GM21528 (cell line): Measurements from ENCODE around the gene TBX4.

ENCODE experiments used
- ATAC-seq: cut with Tn5 transposase; IDR thresholded peaks from one replicate; pipeline ENCODE4 v1.9.1; 2021; ENCODE audit warnings: mild to moderate bottlenecking, moderate library complexity; ENCODE audit not compliant: unreplicated experiment, low FRiP score

Gene TBX4

DNA sequence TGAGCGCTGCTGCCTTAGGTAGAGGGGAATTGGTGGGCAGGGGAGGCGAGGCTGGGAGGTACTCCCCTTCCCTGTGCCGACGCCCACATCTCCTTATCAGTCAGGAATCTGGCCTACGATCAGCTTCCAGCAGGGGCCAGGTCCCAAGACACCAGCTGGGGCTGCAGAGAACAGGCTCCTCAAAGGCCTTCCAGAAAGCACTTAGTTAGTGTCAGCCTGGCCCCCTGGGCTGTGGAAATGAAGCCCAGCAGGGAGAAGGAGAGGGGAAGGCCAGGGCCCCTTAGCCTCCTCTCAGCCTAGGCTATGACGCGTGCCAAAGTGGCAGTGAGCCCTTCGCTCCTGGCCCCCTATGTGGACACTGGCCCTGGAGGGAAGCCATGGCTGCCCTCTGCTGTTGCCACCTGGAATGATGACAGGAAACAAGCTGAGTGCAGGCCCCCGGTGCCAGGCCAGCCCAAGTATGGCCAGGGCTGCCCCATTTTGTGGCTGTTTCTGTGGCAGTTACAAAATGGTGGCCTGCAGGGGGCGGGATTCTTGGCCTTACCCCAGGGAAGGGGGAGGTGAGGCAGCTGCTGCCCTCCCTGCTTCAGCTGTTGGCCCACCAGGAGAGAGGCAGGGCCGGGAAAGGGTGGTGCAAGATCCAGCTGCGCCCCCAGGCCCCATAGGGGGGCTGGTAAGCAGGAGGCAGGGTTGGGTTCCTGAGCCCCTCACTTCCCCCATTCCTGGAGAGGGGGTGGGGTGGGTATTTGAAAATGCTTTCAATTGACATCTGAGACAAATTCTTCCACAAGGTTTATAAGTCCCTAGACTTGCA, 11.3 kb downstream of the TBX4 start:
- no peak for ATAC-seq

- ATAC-seq = no peak
These were observed 12.1 kb downstream of the TBX4 start for GRCh38 chr17:61464130-61464842.

DNA sequence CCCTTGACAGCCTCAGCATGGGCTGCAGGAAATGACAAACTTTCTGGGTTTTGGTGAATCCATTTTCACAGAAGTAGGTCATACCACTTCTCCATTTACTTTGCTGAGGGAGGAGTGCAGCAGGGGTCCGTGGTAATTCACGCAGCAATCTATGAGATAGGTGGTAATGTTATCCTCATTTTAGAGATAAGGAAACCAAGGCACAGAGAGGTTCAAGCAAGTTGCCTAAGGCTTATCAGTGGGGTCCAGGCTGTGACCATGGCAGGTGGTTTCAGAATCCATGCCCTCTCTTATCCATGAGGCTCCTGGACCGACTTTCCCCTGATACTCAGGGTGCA, 12.6 kb downstream of the TBX4 start:
- ATAC-seq = no peak

DNA sequence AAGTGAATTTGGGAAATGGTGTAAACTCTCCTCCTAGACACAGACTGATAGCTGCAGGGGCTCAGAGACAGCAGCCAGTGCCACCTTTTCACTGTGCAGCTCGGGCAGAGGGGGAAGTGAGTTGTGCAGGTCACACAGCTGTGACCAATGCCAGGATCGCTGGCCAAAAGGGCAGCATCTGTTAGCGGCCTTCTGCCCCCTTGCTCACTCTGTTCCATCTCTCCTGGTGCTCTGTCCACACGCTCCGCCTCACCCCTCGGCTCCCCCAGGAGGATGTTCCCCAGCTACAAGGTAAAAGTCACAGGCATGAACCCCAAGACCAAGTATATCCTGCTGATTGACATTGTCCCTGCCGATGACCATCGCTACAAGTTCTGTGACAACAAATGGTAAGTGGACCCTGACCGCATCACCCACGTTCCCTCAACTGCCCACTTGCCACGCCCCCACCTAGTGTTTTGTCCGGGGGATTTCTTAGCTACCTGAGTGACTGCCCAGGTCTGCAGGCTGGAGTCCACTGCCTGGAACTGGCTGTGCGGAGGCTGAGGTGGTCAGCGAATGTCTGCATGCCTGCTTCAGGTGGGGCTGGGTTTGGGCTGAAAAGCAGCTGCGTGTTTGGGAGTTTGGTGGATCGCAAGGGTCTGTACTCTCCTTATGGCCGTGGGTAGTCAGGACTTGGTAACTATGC, 13.5 kb downstream of the TBX4 start:
- ATAC-seq = no peak

GRCh38 chr17:61466246-61466645, 14.0 kb downstream of the TBX4 start:
- no peak for ATAC-seq

- ATAC-seq = no peak
These were observed 15.4 kb downstream of the TBX4 start for GRCh38 chr17:61467416-61468262.

DNA sequence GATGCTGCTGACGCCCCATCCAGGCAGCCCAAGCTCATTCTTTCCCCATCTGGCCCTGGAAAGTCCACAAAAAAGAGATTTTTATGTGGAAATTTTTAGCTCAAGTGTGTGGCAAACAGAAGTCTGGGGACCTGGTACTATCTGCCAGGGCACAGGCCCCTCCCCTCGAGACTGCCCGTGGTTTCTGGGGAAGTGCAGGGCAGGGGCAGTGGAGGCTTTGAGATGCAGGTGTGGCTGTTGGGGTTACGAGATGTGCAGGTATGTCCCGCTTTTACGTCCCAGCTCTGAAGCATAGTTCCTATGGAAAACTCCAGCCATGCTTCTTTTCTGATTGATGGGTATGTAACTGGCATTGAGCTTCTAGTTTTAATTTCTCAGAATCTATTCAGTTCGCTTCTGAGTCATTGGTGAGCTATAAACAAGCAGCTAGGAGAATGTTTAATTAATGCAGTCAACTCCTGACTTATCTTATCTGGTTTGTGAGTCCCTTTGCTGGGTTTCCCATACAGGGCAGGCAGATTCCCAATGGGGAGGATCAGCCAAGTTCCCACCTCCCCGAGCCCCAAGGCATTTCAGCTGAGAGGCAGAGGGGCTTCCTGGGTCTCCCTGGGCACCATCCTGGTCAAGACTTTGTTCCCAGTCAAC, 16.2 kb downstream of the TBX4 start:
- ATAC-seq = no peak

DNA sequence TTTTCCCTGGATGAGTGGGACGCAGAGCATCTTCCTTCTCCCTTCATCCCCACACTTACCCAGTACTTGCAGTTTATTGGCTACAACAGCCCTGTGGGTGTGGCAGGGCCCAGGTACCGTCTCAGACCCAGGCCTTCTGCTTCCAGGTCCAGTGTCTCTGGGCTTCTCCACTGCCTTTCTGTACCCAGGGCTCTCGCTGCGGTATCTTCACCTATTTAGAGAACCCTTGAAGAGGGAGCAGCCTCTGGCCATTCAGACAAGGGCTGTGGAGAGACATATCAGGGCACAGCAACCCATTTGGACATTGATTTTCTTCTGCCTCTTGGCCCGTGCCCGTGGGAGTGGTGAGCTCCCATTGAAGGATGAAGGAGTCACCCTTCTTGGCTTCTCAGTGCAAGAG, 17.3 kb downstream of the TBX4 start:
- ATAC-seq = no peak

DNA sequence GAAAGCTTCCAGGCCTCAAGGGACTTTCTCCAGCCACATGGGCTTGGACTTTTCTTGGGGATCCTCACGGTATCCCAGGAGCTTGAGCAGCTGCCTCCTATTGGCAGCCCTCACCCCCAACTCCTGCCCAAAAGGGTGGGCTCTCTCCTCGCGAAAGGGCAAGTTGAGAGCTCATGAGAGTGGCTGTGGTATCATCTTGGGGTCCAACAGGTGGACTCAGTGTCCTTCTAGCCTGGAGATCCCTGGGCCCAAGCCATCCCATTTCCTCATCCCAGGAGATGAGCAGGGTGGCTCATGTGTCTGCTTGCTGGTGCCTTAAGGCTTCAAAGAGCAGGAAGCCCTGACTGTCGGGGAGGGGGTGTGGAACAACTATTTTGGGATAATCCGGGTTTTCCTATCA, 17.7 kb downstream of the TBX4 start:
- no peak for ATAC-seq

- no peak for ATAC-seq
These were observed 18.4 kb downstream of the TBX4 start for GRCh38 chr17:61470530-61471136.

DNA sequence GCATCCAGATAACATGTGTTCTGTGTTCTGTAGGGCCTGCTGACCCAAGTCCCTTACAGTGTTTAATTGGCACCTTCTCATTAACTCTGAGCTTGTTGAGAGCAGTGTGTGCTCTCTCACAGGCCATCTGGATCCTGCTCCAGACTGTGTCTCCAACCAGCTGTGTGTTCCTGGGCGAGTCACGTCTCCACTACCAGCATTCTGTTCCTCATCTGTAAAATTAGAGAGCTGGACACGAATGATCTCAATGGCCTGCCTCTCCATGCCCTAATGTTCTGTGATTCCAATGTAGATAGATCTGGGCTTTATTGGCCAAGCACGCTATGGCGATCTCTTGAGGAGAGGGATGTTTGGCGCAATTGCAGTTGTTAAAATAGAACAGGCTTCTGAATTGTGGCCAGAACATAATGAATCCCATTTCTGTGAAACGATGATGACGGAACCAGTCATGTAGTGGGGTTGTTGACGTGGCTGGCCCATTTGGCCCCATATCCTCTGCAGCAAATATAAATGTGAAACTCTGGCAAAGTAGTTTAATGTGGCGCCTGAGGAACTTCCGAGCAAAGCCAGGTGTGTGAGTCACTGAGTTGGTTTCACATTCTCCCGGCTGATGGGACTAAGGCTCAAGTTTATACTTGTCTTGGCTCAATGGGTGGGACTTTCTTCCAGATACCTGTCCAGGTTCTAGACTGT, 22.2 kb downstream of the TBX4 start:
- no peak for ATAC-seq

GRCh38 chr17:61474934-61475333, 22.7 kb downstream of the TBX4 start:
- no peak for ATAC-seq

DNA sequence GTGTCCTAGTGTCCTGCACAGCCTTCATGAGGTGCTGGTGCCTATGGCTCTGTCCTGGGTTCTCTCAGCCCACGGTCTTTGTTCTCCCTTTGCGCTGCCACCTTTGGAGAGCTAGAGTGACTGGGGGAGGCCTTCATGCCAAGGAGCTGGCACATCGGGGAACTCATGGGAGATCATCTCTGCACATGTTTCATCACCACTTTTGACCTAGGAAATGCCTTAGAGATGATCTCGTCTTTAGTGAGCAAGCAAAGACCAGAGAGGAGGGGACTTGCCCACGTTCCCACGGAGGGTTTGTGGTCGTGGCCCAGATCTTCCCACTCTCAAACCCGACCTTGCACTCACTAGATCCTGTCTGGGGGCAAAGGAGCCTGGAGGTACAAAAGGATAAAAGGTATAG, 23.5 kb downstream of the TBX4 start:
- no peak for ATAC-seq

DNA sequence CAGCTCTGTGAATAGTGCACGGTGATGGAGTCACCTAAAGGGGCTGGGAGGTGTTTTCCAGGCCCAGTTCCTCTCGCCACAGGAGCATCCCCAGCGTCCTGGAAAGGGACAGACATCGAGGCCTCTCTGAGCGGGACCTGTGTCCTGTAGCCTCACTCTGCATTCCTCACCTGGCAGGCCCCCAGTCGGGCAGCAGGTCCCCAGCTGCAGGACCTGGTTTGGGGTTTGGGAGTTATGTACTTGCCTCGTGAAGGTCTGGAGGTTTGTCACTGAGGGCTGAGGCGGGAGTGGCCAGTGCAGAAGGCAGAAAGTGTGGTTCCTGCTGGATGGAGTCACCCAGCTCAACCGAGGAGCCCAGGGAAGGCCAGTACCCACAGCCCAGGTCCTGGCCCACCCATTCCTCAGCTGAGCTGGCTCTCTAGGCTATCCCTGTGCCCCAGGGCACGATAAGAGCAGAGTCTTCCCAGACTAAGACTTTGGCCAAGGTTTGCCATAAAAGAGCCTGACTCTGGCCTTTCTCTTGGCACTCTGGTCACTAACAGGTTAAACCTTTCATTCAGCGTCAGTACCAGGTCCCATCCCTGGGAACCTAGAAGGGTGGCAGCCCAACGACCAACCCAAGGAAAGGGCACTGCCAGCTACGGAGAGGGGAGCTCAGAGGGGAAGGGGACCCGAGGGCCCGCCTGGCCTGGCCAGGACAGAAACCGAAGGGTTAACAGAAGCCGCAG, 24.4 kb downstream of the TBX4 start:
- ATAC-seq = no peak

DNA sequence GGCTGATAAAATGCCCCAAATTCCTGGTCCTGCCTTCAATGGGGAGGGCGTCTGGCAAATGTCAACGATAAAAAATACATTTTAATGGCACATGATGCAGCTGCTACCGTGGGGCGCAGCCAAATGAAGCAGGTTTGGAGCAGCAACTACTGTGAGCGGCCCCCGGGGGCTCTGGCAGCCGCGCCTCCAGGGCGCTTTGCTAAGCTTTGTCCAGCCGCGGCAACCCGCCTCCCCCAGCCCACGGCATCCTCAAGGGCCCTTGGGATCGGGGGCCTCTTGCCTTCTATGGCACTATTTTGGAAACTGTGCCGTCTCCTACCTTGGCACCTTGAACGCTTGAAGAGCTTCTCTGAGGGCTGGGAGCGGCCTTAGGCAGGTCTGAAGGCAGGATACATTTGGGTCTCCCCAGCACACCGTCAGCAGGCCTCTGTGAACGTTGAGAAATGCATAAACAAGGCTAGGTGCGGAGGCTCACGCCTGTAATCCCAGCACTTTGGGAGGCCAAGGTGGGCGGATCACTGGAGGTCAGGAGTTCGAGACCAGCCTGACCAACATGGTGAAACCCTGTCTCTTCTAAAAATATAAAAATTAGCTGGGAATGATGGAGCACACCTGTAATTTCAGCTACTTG, 25.1 kb downstream of the TBX4 start:
- no peak for ATAC-seq

GRCh38 chr17:61478026-61478789, 26.0 kb downstream of the TBX4 start:
- ATAC-seq = no peak

DNA sequence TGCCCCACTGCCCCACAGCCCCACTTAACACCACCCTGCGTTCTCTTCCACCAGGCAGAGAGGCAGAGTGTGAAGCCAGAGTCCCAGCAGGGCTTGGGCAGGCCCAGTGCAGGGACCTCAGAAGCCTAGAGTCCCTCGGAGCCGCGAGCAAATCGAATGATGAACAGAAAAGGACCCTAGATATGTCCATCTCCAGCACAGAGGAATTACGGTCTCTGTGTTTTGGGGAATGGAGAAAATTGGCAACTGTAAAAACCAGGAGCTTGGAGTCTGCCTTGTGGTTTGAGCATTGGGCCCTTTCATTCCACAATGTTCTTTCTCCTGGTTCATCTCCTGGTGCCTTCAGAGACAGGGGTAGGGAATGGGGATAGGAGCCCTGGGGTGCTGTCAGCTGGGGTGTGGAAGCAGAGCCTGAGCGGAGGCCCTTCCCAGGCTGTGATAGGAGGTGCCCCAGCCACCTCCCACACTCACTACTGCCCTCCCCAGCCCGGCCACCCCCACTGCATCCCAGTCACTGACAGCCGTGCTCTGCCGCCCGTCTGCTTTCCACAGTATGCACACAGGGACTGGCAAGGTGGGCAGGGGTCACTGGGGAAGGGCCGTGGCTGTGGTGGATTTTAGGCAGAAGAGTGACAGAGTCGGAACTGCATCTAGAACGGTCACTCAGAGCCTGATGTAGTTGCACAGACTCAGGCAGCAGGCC, 26.7 kb downstream of the TBX4 start:
- no peak for ATAC-seq
